EH (cell line): ENCODE measurements around the gene SELENOS.

Experiments used
- DNase-seq: peaks from one replicate; pipeline ENCODE4 v3.0.0-alpha.2; 2015; ENCODE audit warnings: low read depth

SELENOS gene

GRCh38 chr15:101250873-101251829 lies 26.1 kb downstream of the SELENOS start:
- DNase-seq, result peak; percentile 58

DNA sequence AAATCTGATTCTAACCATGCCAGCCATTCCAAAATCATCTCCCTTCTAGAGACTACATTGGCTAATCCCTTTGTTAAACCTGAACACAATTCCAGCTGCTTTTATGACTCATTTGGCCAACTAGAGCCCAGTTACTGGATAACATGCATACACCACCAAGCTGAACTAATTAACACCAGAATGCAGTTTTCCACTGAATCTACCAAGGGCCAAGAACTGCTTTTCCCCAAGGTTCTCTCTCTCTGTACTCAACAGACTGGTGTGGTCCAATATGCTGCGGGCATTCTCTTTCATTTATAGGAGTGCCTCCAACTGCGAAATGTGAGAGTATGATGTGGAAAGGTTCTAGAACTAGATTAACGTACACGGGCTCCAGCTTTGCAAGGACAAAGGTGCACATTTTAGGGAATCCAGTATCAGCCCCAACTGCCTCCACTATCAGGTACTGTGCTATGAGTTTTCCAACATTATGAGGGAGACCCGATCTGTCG lies 26.9 kb downstream of the SELENOS start:
- peak; percentile 83 for DNase-seq

- DNase-seq, result no peak
Measured at GRCh38 chr15:101248274-101248673, 29.0 kb downstream of the SELENOS start.

DNA sequence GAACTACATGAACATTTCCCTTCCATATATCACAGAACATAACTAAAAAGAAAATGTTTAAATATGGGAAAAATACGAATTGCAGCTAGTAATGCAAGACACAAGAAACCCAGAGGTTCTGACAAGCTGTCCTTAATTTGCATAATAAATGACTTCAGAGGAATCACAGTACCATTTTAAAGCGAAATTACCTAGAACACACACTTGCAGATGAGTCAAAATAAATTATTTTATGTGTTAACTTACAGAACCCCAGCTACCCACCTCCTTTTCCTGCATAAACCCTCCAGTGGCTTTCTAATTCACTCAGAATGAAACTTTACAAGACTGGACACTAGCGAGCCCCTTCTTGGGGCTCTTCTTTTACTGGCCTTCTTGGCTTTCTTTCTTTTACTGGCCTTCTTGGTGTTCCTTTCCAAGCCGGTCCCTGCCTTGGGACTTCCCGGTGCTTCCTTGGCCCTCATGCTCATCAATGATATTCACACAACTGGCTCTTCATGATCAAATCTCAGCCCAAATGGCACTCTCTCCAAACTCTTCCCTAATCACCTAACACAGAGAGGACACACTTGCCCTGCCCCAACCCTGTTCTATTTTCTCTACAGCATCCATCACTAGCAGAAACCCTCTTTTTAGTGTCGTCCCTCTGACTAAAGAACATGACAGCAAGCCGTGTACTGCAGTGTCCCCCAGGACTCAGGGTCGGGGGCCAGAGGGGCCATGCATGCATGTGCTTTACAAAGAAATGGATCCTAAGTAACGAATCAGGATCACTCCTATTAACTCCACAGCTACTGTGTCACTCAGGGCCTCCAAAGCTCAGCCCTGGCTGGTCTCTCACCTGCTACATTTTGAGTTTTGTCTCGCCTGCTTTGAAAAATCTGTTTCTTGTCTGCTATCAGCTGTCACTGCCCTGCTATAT lies 30.2 kb downstream of the SELENOS start:
- no peak for DNase-seq

DNA sequence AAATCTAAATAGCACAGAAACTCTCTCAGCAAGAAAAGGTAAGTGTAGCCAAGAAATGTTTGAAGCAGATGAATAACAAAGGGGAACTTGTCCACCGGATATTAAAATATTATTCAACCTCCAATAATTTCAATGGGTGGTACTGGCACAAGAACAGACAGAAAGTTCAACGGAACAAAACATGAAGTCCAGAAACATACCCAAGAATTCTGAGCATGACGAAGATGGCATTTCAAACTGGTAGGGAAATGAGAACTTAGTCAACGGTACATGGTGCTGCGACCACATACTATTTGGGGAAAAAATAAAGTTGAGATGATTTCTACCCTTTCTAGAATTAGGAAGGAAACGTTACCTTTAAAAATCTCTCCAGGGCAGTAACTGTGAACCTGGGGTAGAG lies 30.9 kb downstream of the SELENOS start:
- DNase-seq, result no peak

DNA sequence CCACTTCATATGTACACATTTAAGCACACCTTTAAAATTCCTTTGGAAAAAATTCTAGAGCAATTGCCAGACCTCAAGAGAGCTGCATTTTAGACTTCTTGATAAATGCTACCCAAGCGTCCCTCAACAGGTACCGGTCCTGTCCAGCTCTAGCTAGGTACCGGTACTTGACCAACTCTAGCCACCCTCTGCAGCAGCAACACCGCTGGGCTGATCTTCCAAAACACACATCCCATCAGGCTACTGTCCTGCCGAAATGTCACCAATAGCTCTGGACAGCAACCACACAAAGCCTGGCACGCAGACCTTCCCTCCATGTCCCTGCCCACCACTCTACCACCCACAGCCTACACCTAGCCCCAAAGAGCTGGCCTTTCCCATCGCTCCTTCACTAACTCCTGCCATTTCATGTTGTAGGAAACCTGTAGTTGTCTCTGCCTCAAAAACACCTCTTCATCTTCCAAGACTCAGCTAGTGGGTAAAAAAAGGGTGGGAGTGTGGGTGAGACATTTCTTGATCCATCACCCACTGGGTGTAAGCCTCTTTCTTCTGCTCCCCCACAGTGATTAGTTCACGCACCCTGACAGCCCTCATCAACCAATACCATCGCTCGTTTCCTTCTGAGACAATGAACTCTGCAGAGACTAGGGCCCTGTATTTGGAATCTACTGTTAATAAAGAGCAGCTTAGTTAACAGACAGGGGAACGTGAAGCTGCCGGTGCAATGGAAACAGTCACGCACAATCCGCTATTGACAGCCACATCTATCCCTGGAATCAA lies 32.2 kb downstream of the SELENOS start:
- no peak for DNase-seq

DNA sequence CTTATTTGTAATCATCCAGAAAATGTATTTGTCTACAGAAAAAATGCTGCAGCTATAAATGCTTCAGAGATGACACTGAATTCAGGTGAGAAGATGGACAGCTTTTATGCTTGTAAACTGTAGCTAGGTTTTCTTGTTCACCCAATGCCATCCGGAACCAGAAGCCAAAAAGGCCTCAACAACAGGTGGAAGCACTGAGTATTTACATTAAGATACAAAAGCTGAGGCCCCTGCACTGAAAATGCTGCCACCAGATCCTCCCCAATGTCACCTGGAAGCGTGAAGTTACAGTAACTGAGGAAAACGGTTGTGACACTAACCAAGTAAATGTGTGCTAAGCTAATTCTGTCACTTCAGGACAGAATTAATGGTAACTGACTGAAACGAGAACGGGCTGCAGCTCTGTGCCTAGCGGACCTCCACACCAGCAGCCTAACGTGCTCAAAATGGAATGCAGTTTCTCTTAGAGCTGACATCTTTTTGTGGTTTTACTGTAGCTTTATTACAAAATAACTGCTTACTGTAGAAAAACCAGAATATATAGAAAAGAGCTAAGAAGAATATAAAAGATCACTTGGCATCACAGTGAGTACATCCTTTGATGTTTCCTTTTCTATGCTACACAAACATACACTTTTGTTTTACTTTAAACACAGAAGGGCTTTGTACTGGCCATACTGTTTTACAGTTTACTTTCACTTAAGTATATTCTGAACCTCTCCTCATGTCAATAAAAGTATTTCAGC lies 33.1 kb downstream of the SELENOS start:
- peak; percentile 41 for DNase-seq

GRCh38 chr15:101243420-101243819 lies 33.9 kb downstream of the SELENOS start:
- DNase-seq, result no peak

DNA sequence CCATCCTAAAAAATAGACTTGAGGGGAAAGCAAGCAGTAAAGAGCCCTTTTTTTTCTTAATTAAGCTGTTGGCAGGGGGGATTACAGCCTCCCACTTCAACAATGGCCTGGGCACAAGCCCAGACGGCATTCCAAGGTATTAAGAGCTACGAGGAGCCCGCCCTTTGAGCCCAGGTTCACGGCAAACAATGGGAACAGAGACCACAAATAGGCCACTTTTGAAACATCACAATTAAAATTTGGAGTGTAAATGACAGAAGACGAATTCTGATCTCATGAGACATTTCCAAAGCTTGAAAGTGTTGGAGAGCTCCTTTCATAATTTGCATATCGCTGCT lies 34.3 kb downstream of the SELENOS start:
- DNase-seq, result peak; percentile 45

GRCh38 chr15:101242160-101242998 lies 34.9 kb downstream of the SELENOS start:
- DNase-seq, result peak; percentile 72

GRCh38 chr15:101240358-101240757 lies 36.9 kb downstream of the SELENOS start:
- DNase-seq, result no peak

DNA sequence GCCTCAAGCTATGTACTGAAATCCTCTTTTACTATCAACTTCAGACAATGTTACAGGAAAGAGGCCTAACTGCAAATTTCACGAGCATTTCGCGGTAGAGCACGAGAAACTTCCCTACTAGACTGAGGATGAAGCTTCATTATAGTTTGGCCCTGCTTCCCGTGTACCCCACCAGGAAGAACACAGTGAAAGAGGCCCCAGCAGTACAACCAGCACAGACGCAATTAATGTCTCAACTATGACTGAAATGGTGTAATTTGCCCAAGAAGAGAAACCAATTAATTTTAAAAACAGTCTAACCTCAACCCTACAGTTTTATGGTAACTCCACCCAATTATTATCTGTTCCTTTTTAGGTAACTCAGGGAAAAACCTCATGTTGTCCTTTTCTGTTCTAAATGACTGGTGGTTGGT lies 37.6 kb downstream of the SELENOS start:
- DNase-seq, result no peak

- no peak for DNase-seq
Measured at GRCh38 chr15:101237251-101237650, 40.0 kb downstream of the SELENOS start.

DNA sequence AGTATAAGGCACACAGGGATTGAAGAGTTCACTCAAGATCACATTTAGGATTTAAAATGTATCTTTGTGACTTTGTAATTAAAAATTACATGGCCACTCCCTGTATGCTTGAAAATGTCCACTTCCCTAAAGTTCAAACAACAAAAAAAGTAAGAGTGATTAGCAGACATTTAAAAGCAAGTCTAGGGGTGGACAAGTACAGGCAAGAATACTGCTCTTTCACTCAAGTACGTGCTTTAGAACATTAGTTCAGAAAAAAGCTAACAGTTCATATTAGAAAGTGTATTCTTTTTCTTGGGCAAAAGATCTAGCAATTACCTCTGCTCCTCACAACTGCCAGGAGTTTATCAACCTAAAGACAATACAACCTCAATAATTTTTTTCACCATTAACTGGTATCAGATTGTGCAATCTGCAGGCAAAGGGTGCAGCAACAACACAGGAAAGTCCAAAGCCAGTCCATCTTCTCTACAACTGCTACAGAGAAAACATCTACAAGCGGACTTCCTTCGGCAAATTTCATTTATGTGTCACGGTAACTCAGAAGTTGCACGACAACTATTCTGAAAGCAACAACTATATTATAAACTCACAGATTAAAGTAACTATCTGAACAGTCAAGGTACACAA lies 43.5 kb downstream of the SELENOS start:
- no peak for DNase-seq

- no peak for DNase-seq
Measured at GRCh38 chr15:101232677-101233076, 44.6 kb downstream of the SELENOS start.

DNA sequence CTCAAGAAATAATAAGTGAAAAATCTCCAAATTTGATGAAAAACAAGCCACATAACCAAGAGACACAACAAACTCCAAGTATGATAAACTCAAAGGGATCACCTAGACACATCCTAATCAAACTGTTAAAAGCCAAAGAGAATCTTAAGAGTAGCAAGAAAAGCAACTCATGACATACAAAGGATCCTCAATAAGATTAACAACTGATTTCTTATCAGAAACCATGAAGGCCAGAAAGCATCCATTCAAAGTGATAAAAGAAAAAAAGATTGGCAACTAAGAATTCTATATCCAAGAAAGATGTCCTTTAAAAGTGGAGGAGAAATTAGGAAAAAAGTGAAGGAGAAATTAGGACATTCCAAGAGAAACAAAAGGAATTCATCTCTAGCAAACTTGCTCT lies 49.0 kb downstream of the SELENOS start:
- DNase-seq, result no peak

DNA sequence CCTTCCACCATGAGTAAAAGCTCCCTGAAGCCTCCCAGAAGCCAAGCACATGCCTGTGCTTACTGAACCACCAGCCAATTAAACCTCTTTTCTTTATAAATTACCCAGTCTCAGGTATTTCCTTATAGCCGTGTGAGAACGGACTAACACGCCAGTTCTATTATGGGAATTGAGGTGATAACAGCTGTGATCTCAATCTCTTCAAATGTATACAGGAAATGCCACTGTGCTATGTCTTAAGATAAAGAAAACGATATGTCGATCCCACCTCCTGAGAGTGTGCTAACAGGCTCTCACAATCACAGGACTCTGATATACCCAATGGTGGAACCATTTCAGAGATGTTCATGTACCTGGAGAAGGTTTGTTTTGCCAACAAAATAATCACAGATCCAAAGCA lies 51.6 kb downstream of the SELENOS start:
- no peak for DNase-seq
